HG03060 (cell line): ENCODE results near the gene FHOD3.

Experiments
- ATAC-seq: cut with Tn5 transposase; IDR thresholded peaks from one replicate; pipeline ENCODE4 v1.9.1; 2021; ENCODE audit warnings: low read depth, moderate number of reproducible peaks; ENCODE audit not compliant: unreplicated experiment

The FHOD3 gene

GRCh38 chr18:36402765-36403396, 105.4 kb downstream of the FHOD3 start:
- no peak for ATAC-seq

DNA sequence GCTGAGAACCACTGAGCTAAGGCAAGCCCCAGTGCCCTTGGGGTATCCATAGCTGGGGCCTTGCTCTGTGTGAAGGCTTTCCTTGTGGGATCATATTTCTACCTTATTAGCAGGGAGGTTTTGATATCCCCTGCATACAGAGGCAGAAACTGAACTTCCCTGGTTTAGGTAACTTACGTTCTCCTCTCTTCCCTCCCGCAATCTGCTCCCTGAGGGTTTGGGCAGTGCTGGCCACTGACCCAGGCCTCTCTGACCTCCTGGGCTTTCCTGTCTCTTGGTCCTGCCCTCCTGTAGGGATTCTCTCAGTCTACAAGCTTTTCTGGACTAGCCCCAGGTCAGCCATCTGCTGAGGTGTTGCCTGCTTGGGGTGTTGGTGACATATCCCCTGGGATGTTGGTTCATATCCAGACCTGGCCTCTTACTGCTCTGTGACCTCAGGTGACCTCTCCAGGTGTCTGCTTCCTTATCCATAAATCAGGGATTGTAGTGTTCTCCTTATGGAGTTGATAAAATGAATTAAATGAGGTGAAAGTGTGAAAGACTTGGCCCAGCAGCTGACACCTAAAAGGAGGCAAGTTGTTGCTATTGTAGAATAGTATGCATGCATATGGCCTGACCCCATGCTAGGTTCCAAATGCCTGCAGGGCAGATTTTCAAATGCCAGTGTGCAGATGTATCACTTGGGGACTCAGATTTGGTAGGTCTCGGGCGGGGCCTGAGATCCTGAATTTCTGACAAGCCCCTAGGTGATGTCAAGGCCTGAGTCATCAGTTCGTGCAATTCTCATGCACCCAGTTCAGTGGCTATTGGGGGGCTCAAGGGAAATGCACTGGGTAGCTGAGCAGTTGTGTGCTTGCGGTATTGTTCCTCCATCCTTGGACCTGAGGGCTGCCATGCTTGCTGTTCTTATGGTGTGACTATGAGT, 106.6 kb downstream of the FHOD3 start:
- ATAC-seq, result no peak

- ATAC-seq, result no peak
Measured at GRCh38 chr18:36405611-36406010, 108.1 kb downstream of the FHOD3 start.

DNA sequence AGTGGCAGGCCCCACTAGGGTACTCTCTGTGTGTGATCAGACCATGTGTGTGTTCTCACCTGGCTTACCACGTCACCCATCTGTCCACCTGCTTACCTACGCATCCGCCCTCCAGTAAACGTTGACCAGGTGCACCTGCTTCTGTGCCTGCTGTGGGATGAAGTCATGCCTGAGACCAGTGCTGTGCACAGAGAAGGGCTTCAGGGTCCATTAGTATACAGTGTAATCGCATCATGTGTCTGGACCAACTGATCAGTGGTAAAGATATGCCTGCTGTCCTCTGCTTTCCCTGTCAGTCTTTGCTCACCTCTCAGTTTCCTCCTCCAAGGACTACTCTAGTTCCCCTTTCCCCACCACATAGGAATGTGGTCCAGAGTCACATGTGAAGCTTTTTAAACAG, 109.3 kb downstream of the FHOD3 start:
- ATAC-seq, result no peak

- ATAC-seq, result no peak
Measured at GRCh38 chr18:36408606-36409005, 111.1 kb downstream of the FHOD3 start.

- no peak for ATAC-seq
Measured at GRCh38 chr18:36409779-36410178, 112.3 kb downstream of the FHOD3 start.

- ATAC-seq, result no peak
Measured at GRCh38 chr18:36410346-36410745, 112.8 kb downstream of the FHOD3 start.

GRCh38 chr18:36411745-36412168, 114.2 kb downstream of the FHOD3 start:
- no peak for ATAC-seq

- ATAC-seq, result no peak
Measured at GRCh38 chr18:36412778-36413177, 115.3 kb downstream of the FHOD3 start.

DNA sequence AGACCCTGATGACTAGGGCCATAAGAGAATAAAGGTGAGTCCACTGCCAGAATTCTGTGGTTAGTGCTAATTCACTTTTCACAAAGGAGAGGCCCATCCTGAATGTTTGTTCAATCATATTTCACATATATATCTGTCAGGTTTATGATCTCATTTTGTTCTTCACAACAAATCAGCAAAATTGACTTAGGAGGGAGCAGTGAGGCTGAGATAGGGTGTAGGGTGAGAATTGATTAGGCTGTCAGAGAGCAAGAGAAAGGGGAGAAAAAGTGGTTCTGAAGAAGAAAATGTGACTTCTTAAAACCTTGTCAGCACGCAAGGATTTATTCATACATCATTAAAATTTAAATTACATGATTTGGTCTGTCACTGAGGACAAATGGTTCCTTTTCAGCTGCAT, 117.7 kb downstream of the FHOD3 start:
- no peak for ATAC-seq

GRCh38 chr18:36415625-36416024, 118.1 kb downstream of the FHOD3 start:
- ATAC-seq, result no peak

GRCh38 chr18:36419188-36419899, 121.8 kb downstream of the FHOD3 start:
- ATAC-seq, result no peak

- ATAC-seq, result peak; percentile 65
Measured at GRCh38 chr18:36419900-36420531, 122.5 kb downstream of the FHOD3 start.

DNA sequence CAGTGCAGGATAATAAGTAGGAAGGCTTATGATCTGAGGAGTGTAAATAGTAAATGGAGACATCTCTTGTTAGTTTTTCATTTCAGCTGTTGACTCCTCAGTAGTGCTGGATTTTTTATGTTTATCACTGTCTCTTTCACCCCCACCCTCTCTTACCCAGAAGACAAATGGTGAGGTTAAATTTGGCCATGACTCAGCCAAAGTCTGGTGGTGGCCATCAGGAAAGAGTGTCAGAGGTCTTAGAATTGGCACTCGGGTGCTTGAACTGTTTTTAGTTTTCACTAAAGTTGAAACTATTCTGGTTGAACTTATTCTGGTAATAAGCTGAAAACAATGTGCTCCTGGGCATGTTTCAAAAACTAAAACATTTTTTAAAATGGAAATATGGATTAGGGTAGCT, 123.3 kb downstream of the FHOD3 start:
- no peak for ATAC-seq

DNA sequence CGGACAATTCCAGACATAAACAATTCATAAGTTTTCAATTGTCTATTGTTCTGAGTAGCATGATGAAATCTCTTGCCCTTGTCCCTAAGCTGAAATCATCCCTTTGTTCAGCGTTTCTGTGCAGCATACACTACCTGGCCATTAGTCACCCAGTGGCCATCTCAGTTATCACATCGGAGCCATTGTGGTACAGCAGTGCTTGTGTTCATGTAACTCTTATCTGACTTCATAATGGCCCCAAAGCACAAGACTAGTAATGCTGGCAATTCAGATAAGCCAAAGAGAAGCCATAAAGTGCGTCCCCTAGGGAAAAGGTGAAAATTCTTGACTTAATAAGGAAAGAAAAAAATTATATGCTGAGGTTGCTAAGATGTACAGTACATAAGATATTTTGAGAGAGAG, 127.2 kb downstream of the FHOD3 start:
- ATAC-seq, result no peak

- no peak for ATAC-seq
Measured at GRCh38 chr18:36427369-36427768, 129.9 kb downstream of the FHOD3 start.

GRCh38 chr18:36427831-36428230, 130.3 kb downstream of the FHOD3 start:
- ATAC-seq, result no peak

DNA sequence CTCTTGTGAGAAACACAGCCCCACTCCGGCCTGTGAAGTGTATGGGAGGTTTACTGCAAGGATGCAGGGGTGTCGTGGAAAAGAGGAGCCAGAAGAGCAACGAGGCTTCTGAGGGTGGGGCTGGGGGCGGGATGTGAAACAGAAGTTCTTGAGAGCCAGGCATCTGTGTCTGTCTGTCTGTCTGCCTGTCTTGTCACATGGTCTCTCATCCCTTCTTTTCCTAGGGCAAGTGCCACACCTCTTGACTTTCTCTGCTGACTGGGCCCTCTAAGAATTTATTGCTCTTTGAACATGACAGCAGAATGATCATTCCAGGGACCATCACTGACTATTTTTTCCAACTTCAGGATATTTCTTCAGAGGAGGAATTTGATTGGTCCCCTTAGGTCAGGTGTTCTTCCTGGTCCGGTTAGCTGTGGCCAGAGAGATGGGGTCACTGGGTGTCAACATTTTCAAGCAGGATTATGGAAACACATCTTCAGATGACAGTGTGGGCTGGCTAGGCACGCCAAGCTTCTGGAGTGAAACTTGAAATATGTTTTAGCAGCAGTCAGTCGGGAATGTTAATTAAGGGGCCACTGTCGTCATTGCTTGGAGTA, 131.0 kb downstream of the FHOD3 start:
- no peak for ATAC-seq

DNA sequence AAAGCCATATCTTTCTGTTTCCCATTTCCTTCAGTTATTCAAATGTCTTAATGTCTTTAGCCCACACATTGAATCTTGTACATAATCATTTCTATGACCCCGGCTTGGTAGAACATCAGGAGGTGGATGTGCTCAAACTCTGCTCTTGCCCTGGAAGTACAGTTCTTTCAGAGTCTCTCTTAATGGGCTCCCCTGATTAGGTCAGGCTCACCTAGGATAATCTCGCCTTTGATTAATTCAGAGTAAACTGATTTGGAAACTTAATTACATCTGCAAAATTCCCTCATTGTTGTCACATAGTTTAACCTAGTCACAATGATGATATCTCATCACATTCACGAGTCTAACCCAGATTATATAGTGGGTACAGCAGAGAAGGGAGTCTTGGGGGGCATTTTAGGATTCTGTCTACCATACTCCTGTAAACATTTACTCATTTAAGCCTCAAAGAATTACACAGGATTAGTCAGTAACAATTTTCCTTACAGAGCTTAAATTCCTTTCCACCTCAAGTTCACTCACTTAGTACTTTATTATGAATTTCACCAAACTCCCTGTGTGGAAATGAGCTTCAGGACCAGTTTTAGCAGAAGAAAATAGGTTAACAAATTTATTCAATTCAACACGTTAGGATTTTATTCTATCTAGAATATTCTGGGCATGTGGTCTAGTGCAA, 135.5 kb downstream of the FHOD3 start:
- no peak for ATAC-seq

- no peak for ATAC-seq
Measured at GRCh38 chr18:36436387-36436786, 138.9 kb downstream of the FHOD3 start.
